Type B pancreatic cell (in vitro differentiated cells): ENCODE results near the gene ELL. TPM values are rescaled to one million over a fixed set of nuclear protein-coding genes. Genes with fewer than 3 reads are reported as not detected.
A peak's percentile ranks its signal among the peaks of the same experiment; 100 is the strongest.

Experiments
- DNase-seq: peaks from one replicate; pipeline ENCODE4 v3.0.0; 2021; ENCODE audit warnings: mixed read lengths; ENCODE audit not compliant: unreplicated experiment; ENCODE audit errors: extremely low spot score
- H3K27ac Mint-ChIP-seq: 2 replicates; pipeline ENCODE4 v1.8.0; 2021; ENCODE audit warnings: mild to moderate bottlenecking, mixed read lengths
- H3K27me3 Mint-ChIP-seq: 2 replicates; pipeline ENCODE4 v1.8.0; 2021; ENCODE audit warnings: mixed read lengths
- H3K36me3 Mint-ChIP-seq: 2 replicates; pipeline ENCODE4 v1.8.0; 2021; ENCODE audit warnings: mixed read lengths
- H3K4me1 Mint-ChIP-seq: one replicate; pipeline ENCODE4 v1.8.0; 2021; ENCODE audit warnings: mixed read lengths; ENCODE audit not compliant: unreplicated experiment
- H3K4me3 Mint-ChIP-seq: 2 replicates; pipeline ENCODE4 v1.8.0; 2021; ENCODE audit warnings: mild to moderate bottlenecking, mixed read lengths
- H3K9me3 Mint-ChIP-seq: 2 replicates; pipeline ENCODE4 v1.8.0; 2021; ENCODE audit warnings: mixed read lengths
- CTCF ChIP-seq: fragments of 200-600 bp; sonication (generic); conservative IDR thresholded peaks from 2 replicates; pipeline ENCODE4 v1.5.0; 2021; ENCODE audit warnings: antibody characterized with exemption, mild to moderate bottlenecking
- total RNA-seq: library from RNA; stranded (reverse); gene quantifications from 2 replicates; pipeline ENCODE4 v1.2.1, GENCODE V29; 2021; ENCODE audit warnings: low replicate concordance

Gene ELL
- total RNA-seq, 1 donor from 2014 or later: 13.6 TPM

- no peak for TF ChIP-seq CTCF
- no peak for DNase-seq
- H3K4me1 Mint-ChIP-seq: no peaks in the 10 kb centered on the region
- H3K9me3 Mint-ChIP-seq: no peaks in the 10 kb centered on the region
- H3K27me3 Mint-ChIP-seq: no peaks in the 10 kb centered on the region
- no peak overlapping the region for H3K4me3 Mint-ChIP-seq
- H3K27ac Mint-ChIP-seq: no peak overlapping the region
- H3K36me3 Mint-ChIP-seq: no peaks in the 10 kb centered on the region
These were observed 61.0 kb downstream of the ELL start for GRCh38 chr19:18460900-18461299.

DNA sequence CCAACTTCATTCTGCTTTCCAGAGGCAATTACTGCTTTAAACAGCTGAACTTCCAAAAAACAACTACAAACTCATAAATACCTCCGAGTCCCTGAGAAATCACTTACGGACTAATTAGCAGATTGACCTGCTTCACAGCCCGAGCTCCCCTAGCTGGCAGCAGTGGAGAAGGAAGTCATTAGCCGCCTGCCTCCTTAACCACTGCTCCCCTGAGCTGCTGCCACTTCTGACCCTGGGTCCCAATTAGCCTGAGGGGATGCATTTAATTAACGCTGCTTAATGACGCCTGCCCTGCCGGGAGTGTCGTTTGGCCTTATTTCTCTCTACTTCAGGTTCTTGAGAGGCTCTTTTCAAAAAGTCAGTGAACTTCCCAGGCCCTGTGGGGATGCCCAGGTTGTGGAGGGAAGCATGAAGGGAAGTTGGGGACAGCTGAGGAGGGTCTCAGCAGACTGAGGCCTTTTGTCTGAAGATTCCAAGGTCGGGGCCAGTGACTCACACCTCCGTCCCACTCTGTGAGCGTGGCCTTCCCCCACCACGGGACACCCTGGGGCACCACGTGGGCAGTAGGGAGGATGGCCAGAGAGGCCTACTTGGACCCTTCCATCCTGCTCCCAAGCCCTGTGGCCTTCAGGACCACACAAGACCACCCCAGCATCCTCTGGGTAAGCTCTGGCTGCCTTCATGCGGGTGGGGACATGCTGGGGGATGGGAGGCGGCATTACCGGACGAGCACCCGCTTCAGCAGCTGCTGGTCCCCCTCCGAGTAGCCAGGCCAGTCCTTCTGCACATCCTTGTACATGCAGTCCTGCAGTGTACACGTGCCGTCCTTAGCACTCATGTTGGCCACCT lies 64.2 kb downstream of the ELL start:
- Mint-ChIP-seq H3K4me1 (no peaks in the 10 kb centered on the region), H3K9me3 (no peaks in the 10 kb centered on the region), H3K4me3 (no peak overlapping the region), H3K36me3 (peaks cover 4% of the 10 kb centered on the region), H3K27ac (no peak overlapping the region), H3K27me3 (no peaks in the 10 kb centered on the region)
- DNase-seq: no peak
- TF ChIP-seq CTCF: no peak

GRCh38 chr19:18456974-18457373 lies 64.9 kb downstream of the ELL start:
- Mint-ChIP-seq H3K9me3 (no peaks in the 10 kb centered on the region), H3K36me3 (peaks cover 4% of the 10 kb centered on the region), H3K27me3 (no peaks in the 10 kb centered on the region), H3K4me1 (no peaks in the 10 kb centered on the region), H3K27ac (no peak overlapping the region), H3K4me3 (no peak overlapping the region)
- DNase-seq: no peak
- no peak for TF ChIP-seq CTCF

- H3K27me3 Mint-ChIP-seq: no peaks in the 10 kb centered on the region
- H3K36me3 Mint-ChIP-seq: peaks cover 4% of the 10 kb centered on the region
- no peak overlapping the region for H3K27ac Mint-ChIP-seq
- H3K9me3 Mint-ChIP-seq: no peaks in the 10 kb centered on the region
- no peak for TF ChIP-seq CTCF
- H3K4me3 Mint-ChIP-seq: no peak overlapping the region
- no peaks in the 10 kb centered on the region for H3K4me1 Mint-ChIP-seq
- no peak for DNase-seq
These were observed 65.6 kb downstream of the ELL start for GRCh38 chr19:18456279-18456678.

- peak overlapping the region; percentile 63 for H3K27ac Mint-ChIP-seq
- no peak overlapping the region for H3K4me3 Mint-ChIP-seq
- H3K27me3 Mint-ChIP-seq: no peaks in the 10 kb centered on the region
- no peak for TF ChIP-seq CTCF
- H3K4me1 Mint-ChIP-seq: peaks cover 3% of the 10 kb centered on the region
- H3K9me3 Mint-ChIP-seq: no peaks in the 10 kb centered on the region
- peaks cover 4% of the 10 kb centered on the region for H3K36me3 Mint-ChIP-seq
- DNase-seq: no peak
These were observed 68.4 kb downstream of the ELL start for GRCh38 chr19:18453269-18454024.
